Type B pancreatic cell (in vitro differentiated cells): Measurements from ENCODE around the gene LZIC. TPM values are rescaled to one million over a fixed set of nuclear protein-coding genes. Genes with fewer than 3 reads are reported as not detected.

Experiments used
- DNase-seq: peaks from one replicate; pipeline ENCODE4 v3.0.0; 2021; ENCODE audit warnings: mixed read lengths; ENCODE audit not compliant: unreplicated experiment; ENCODE audit errors: extremely low spot score
- H3K27ac Mint-ChIP-seq: 2 replicates; pipeline ENCODE4 v1.8.0; 2021; ENCODE audit warnings: mild to moderate bottlenecking, mixed read lengths
- H3K27me3 Mint-ChIP-seq: 2 replicates; pipeline ENCODE4 v1.8.0; 2021; ENCODE audit warnings: mixed read lengths
- H3K36me3 Mint-ChIP-seq: 2 replicates; pipeline ENCODE4 v1.8.0; 2021; ENCODE audit warnings: mixed read lengths
- H3K4me1 Mint-ChIP-seq: one replicate; pipeline ENCODE4 v1.8.0; 2021; ENCODE audit warnings: mixed read lengths; ENCODE audit not compliant: unreplicated experiment
- H3K4me3 Mint-ChIP-seq: 2 replicates; pipeline ENCODE4 v1.8.0; 2021; ENCODE audit warnings: mild to moderate bottlenecking, mixed read lengths
- H3K9me3 Mint-ChIP-seq: 2 replicates; pipeline ENCODE4 v1.8.0; 2021; ENCODE audit warnings: mixed read lengths
- CTCF ChIP-seq: fragments of 200-600 bp; sonication (generic); conservative IDR thresholded peaks from 2 replicates; pipeline ENCODE4 v1.5.0; 2021; ENCODE audit warnings: antibody characterized with exemption, mild to moderate bottlenecking
- total RNA-seq: library from RNA; stranded (reverse); gene quantifications from 2 replicates; pipeline ENCODE4 v1.2.1, GENCODE V29; 2021; ENCODE audit warnings: low replicate concordance

Gene LZIC
- total RNA-seq, 1 donor from 2014 or later = 41.8 TPM

GRCh38 chr1:9942399-9942938 is 722 bp downstream of the LZIC start:
- no peak for DNase-seq
- peak overlapping the region; percentile 93 for H3K4me3 Mint-ChIP-seq
- peaks cover 3% of the 10 kb centered on the region for H3K36me3 Mint-ChIP-seq
- H3K27me3 Mint-ChIP-seq = no peaks in the 10 kb centered on the region
- H3K27ac Mint-ChIP-seq = peak overlapping the region; percentile 95
- peaks cover 10% of the 10 kb centered on the region for H3K4me1 Mint-ChIP-seq
- no peaks in the 10 kb centered on the region for H3K9me3 Mint-ChIP-seq
- TF ChIP-seq CTCF = peak; percentile 80

GRCh38 chr1:9929431-9930385 is 13.5 kb downstream of the LZIC start:
- H3K4me1 Mint-ChIP-seq = peaks cover 23% of the 10 kb centered on the region
- peak overlapping the region; percentile 52 for H3K27ac Mint-ChIP-seq
- DNase-seq = no peak
- H3K4me3 Mint-ChIP-seq = no peak overlapping the region
- no peak for TF ChIP-seq CTCF
- H3K27me3 Mint-ChIP-seq = no peaks in the 10 kb centered on the region
- peaks cover 23% of the 10 kb centered on the region for H3K36me3 Mint-ChIP-seq
- H3K9me3 Mint-ChIP-seq = no peaks in the 10 kb centered on the region

DNA sequence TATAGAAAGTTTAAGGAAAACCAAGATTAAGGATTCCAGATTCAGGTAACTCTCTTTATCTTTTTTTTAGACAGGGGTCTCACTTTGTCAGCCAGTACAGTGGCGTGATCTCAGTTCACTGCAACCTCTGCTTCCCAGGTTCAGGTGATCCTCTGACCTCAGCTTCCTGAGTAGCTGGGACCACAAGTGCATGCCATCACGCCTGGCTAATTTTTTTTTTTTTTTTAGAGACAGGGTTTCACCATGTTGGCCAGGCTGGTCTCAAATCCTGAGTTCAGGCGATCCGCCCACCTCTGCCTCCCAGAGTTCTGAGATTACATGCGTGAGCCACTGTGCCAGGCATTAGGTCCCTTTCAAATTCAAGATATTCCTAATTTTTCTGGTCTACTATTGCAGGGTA is 15.9 kb downstream of the LZIC start:
- no peak for DNase-seq
- Mint-ChIP-seq H3K9me3 (no peaks in the 10 kb centered on the region), H3K36me3 (peaks cover 19% of the 10 kb centered on the region), H3K27me3 (no peaks in the 10 kb centered on the region), H3K4me3 (no peak overlapping the region), H3K4me1 (peaks cover 31% of the 10 kb centered on the region), H3K27ac (no peak overlapping the region)
- no peak for TF ChIP-seq CTCF

DNA sequence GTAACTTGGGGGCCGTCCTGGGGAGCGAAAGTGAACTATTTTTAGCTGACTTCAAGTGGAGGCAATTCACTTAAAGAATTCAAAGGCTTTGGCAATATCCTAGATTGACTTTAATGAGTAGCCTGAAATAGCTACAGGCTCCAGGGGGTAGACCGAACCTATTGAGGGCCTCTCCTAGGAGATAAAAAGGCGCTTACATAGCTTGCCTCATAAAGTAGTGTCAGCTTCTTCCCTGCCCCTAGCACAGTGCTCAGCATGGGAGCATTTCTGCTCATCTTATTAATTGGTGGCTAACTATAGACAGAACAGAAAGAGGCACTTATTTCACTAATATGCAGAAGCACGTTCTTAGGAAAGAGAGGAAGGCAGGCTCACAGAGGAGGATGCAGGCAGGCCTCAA is 20.8 kb downstream of the LZIC start:
- no peak for DNase-seq
- TF ChIP-seq CTCF = no peak
- peak overlapping the region; percentile 41 for H3K4me3 Mint-ChIP-seq
- peak overlapping the region; percentile 70 for H3K27ac Mint-ChIP-seq
- H3K36me3 Mint-ChIP-seq = peaks cover 9% of the 10 kb centered on the region
- H3K4me1 Mint-ChIP-seq = peaks cover 29% of the 10 kb centered on the region
- H3K27me3 Mint-ChIP-seq = no peaks in the 10 kb centered on the region
- no peaks in the 10 kb centered on the region for H3K9me3 Mint-ChIP-seq

DNA sequence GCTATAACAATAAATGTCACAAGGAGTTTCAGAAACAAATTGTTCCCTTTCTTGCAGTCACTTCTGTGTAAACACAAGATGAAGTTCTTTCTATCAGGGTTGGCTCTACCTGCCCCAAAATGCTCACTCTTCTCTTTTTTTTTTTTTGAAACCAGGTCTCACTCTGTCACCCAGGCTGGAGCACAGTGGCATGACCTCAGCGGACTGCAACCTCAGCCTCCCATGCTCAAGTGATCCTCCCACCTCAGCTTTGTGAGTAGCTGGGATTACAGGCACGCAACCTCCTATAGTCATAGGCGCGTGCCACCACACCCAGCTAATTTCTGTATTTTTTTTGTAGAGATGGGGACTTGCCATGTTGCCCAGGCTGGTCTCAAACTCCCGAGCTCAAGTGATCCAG is 22.6 kb downstream of the LZIC start:
- no peak overlapping the region for H3K27ac Mint-ChIP-seq

More for the DNA sequence above, 22.6 kb downstream of the LZIC start:
- Mint-ChIP-seq H3K36me3 (no peaks in the 10 kb centered on the region), H3K4me1 (peaks cover 18% of the 10 kb centered on the region), H3K4me3 (no peak overlapping the region), H3K27me3 (no peaks in the 10 kb centered on the region), H3K9me3 (no peaks in the 10 kb centered on the region)
- DNase-seq = no peak
- TF ChIP-seq CTCF = no peak
